Measurements from ENCODE around the gene CDKL2. TPM values are rescaled to one million over a fixed set of nuclear protein-coding genes. Genes with fewer than 3 reads are reported as not detected.

Gene CDKL2
- total RNA-seq, 1 experiment from 2014 or later = 5.7 TPM

- ATAC-seq (no peak), DNase-seq (ENCODE audit: low read depth, low spot score) (no peak)
- Histone ChIP-seq H3K27ac (ENCODE audit: low read length) (no peak overlapping the region), H3K36me3 (ENCODE audit: control insufficient read depth, insufficient read depth, low read length) (no peaks in the 10 kb centered on the region), H3K9me3 (ENCODE audit: control insufficient read depth, insufficient read depth, low read depth, low read length) (no peaks in the 10 kb centered on the region), H3K27me3 (ENCODE audit: control insufficient read depth, insufficient read depth, low read length) (no peaks in the 10 kb centered on the region), H3K4me1 (ENCODE audit: control insufficient read depth, insufficient read depth, low read length) (no peaks in the 10 kb centered on the region), H3K4me3 (ENCODE audit: low read depth in 2 of 2, low read length in 2 of 2) (no peak overlapping the region)
- BruUV-seq (replicated peaks) = no TSS peak
- in situ Hi-C loops (cut with HindIII; ENCODE audit: low pct_unique_long_range_greater_than_20kb, low sequenced_read_pairs) (no loop called here), intact Hi-C loops (cut with micrococcal nuclease; ENCODE audit: unreplicated experiment) (no loop called here)
- POLR2A ChIA-PET = no interaction called here
- TF ChIP-seq TCF7L2 (IDR thresholded peaks at IDR 0.05; ENCODE audit: low read depth, low read length) (no peak), SIN3A (IDR thresholded peaks at IDR 0.05; ENCODE audit: borderline replicate concordance, insufficient read depth, low read depth, low read length) (no peak), POLR2AphosphoS5 (IDR thresholded peaks at IDR 0.05; ENCODE audit: low read depth, low read length) (no peak), REST (IDR thresholded peaks at IDR 0.05; ENCODE audit: insufficient read depth in 1 of 2, low read depth in 2 of 2, low read length in 1 of 2) (no peak), CTCF (IDR thresholded peaks at IDR 0.05) (no peak)
- CTCF ChIA-PET = no interaction called here
Observed at GRCh38 chr4:75621715-75622114, 8.6 kb downstream of the CDKL2 start.

- no TSS peak for BruUV-seq (replicated peaks)
- TF ChIP-seq SIN3A (IDR thresholded peaks at IDR 0.05; ENCODE audit: borderline replicate concordance, insufficient read depth, low read depth, low read length) (no peak), REST (IDR thresholded peaks at IDR 0.05; ENCODE audit: insufficient read depth in 1 of 2, low read depth in 2 of 2, low read length in 1 of 2) (no peak), CTCF (IDR thresholded peaks at IDR 0.05) (no peak), TCF7L2 (IDR thresholded peaks at IDR 0.05; ENCODE audit: low read depth, low read length) (no peak), POLR2AphosphoS5 (IDR thresholded peaks at IDR 0.05; ENCODE audit: low read depth, low read length) (no peak)
- in situ Hi-C loops (cut with HindIII; ENCODE audit: low pct_unique_long_range_greater_than_20kb, low sequenced_read_pairs) (no loop called here), intact Hi-C loops (cut with micrococcal nuclease; ENCODE audit: unreplicated experiment) (no loop called here)
- Histone ChIP-seq H3K9me3 (ENCODE audit: control insufficient read depth, insufficient read depth, low read depth, low read length) (no peaks in the 10 kb centered on the region), H3K27me3 (ENCODE audit: control insufficient read depth, insufficient read depth, low read length) (no peaks in the 10 kb centered on the region), H3K4me1 (ENCODE audit: control insufficient read depth, insufficient read depth, low read length) (no peaks in the 10 kb centered on the region), H3K36me3 (ENCODE audit: control insufficient read depth, insufficient read depth, low read length) (no peaks in the 10 kb centered on the region), H3K27ac (ENCODE audit: low read length) (no peak overlapping the region), H3K4me3 (ENCODE audit: low read depth in 2 of 2, low read length in 2 of 2) (no peak overlapping the region)
- no peak for ATAC-seq
- ChIA-PET POLR2A (no interaction called here), CTCF (no interaction called here)
- no peak for DNase-seq (ENCODE audit: low read depth, low spot score)
Observed at GRCh38 chr4:75612306-75612705, 18.0 kb downstream of the CDKL2 start.
